HG02943 (cell line): ENCODE data around the gene PARVB.
"Not testable (repeated sequence)": the region's sequence is repeated elsewhere in the genome, so short reads cannot be mapped to it uniquely, and the experiment has no call there.

Source experiments
- ATAC-seq: cut with Tn5 transposase; IDR thresholded peaks from one replicate; pipeline ENCODE4 v1.9.1; 2021; ENCODE audit warnings: mild to moderate bottlenecking, low read depth, moderate library complexity; ENCODE audit not compliant: unreplicated experiment

Gene PARVB

GRCh38 chr22:44050766-44051355 lies 26.8 kb downstream of the PARVB start:
- no peak for ATAC-seq

GRCh38 chr22:44051358-44051757 lies 27.3 kb downstream of the PARVB start:
- ATAC-seq: no peak

- ATAC-seq: no peak
Measured at GRCh38 chr22:44051961-44052360, 27.9 kb downstream of the PARVB start.

GRCh38 chr22:44055805-44056204 lies 31.7 kb downstream of the PARVB start:
- no peak for ATAC-seq

GRCh38 chr22:44056649-44057048 lies 32.5 kb downstream of the PARVB start:
- not testable (repeated sequence) for ATAC-seq

GRCh38 chr22:44057401-44057987 lies 33.4 kb downstream of the PARVB start:
- no peak for ATAC-seq

- no peak for ATAC-seq
Measured at GRCh38 chr22:44063462-44064371, 39.6 kb downstream of the PARVB start.

- no peak for ATAC-seq
Measured at GRCh38 chr22:44067033-44067432, 42.9 kb downstream of the PARVB start.

GRCh38 chr22:44067901-44068300 lies 43.8 kb downstream of the PARVB start:
- ATAC-seq: no peak

GRCh38 chr22:44068422-44069191 lies 44.5 kb downstream of the PARVB start:
- no peak for ATAC-seq

GRCh38 chr22:44070029-44070428 lies 45.9 kb downstream of the PARVB start:
- no peak for ATAC-seq

- ATAC-seq: no peak
Measured at GRCh38 chr22:44071781-44072326, 47.8 kb downstream of the PARVB start.

- ATAC-seq: no peak
Measured at GRCh38 chr22:44074337-44074984, 50.4 kb downstream of the PARVB start.

GRCh38 chr22:44075022-44075421 lies 50.9 kb downstream of the PARVB start:
- no peak for ATAC-seq

- ATAC-seq: no peak
Measured at GRCh38 chr22:44075670-44076069, 51.6 kb downstream of the PARVB start.

- ATAC-seq: no peak
Measured at GRCh38 chr22:44076825-44077224, 52.7 kb downstream of the PARVB start.

- no peak for ATAC-seq
Measured at GRCh38 chr22:44080936-44081861, 57.1 kb downstream of the PARVB start.

- no peak for ATAC-seq
Measured at GRCh38 chr22:44082801-44083200, 58.7 kb downstream of the PARVB start.
